ENCODE measurements around the gene ZBTB6.
"Not testable (repeated sequence)": the region's sequence is repeated elsewhere in the genome, so short reads cannot be mapped to it uniquely, and the experiment has no call there.

ZBTB6 gene

DNA sequence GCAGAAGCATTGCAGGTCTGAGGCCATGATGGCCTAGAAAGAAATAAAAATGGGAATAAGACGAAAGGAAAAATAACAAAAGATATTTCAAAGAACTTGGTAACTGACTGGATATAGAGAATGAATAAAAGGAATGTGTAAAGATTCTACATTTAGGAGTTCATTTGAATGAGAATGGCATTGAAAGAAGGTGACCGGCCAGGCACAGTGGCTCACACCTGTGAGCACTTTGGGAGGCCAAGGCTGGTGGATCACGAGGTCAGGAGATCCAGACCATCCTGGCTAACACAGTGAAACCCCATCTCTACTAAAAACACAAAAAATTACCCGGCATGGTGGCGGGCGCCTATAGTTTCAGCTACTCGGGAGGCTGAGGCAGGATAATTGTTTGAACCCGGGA lies 9.6 kb upstream of the ZBTB6 start:
- DNase-seq = no peak

DNA sequence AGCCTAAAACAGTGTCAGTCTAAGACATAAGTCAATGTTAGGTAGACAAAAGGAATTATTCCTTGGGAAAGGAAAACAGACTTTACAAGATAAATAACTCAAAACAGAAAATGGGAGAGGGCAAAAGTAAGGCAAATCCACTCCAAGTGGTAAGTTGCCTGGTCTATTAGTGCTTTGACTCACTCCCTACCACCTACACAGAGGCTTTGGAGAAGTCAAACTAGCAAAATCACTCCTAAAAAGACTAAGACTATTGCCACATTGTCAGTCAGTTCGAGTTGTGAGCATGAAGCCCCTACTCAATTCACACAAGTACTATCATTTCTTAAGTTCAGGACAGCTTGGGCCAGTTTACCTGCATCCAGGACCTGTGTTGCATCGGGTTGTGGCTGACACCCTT lies 5.2 kb upstream of the ZBTB6 start:
- DNase-seq = no peak

DNA sequence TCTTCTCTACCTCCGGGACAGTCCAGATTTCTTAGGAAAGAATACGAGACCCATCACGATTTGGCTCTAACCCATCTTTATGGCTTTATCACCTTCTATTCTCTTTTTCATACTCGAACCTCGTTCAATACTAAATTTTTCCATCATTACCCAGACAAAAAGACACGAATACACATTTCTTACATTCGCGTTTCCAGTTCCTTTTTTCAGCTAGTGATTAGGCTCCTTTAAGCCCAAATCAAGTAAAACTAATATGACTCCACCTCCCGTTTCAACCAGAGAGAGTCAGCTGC lies 506 bp downstream of the ZBTB6 start:
- no peak for DNase-seq

DNA sequence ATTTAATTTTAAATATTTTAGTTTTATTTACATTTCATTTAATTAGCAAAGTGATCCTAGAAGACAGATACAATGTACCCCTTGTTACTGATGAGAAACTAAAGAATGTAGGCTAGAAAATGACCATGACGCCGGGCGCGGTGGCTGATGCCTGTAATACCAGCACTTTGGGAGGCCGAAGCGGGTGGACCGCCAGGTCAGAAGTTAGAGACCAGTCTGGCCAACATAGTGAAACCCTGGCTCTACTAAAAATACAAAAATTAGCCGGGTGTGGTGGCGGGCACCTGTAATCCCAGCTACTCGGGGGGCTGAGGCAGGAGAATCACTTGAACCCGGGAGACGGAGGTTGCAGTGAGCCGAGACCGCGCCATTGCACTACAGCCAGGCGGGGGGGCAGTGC lies 7.0 kb downstream of the ZBTB6 start:
- DNase-seq = not testable (repeated sequence)

DNA sequence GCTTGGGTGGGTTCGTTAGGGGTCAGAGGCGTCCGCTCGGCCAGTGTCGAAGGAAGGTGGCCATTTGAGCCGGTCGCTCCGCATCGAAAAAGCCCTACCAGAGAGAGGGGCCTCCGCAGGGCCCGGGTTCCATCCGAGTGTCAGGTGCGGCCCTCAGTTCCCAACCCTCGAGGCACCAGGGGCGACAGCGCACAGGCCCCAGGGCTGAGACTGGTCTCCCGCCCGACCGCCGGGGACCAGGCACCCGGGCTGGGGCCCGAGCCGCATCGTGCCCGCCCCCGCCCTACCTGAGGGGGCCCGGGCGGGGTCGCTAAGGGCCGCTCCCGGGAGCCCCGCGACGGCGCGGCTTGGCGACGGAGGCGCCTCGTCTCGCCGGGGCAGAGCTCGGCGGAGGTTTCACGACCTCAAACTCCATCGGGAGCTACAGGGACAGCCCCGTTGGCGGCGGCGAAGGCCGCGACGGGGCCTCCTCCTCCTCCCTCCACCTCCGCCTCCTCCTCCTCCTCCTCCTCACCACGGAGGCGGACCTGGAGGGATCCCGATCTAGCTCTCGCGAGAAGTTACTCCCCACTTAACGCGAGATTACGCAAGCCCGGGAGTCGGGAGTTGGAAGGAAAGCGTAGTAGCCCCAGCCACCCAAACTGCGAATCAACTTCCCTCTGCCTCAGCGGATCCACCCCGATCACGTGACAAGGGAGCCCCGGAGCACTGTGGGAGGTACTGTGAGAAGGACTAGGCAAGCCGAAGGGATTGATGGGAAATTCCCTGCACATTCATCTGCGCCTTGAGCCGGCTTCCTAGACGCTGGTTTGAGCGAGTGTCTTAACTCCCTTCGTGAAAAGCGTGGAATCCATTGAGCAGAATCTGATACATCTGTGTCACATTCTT lies 8.1 kb downstream of the ZBTB6 start, which contains the start of gene RC3H2:
Gene RC3H2, minus strand, starts transcription at position 537 of the 888 bp plus-strand sequence. CDS start 7,850 bp downstream, outside the sequence.
- DNase-seq = peak; percentile 95 to 97

DNA sequence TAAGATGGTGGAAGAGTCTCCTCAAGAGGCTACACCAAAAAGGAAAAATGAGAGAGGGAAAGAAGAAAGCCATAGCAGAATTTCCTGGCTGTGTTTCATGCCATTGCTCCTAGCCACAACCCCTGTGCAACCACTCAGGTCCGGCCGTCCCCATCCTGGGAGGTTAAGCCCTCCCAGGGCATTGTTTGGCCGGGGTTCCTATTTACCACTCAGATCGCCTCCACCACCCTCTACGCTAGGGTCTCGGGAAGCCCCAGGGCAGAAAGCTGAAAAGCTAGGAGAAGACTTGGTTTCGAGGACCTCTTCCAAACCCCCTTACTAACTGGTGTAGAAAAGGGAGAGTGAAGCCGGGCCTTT lies 8.7 kb downstream of the ZBTB6 start:
- peak in 1 of 2 experiments; percentile 29 for DNase-seq

- DNase-seq = no peak
Observed at GRCh38 chr9:122900791-122901190, 12.3 kb downstream of the ZBTB6 start.

DNA sequence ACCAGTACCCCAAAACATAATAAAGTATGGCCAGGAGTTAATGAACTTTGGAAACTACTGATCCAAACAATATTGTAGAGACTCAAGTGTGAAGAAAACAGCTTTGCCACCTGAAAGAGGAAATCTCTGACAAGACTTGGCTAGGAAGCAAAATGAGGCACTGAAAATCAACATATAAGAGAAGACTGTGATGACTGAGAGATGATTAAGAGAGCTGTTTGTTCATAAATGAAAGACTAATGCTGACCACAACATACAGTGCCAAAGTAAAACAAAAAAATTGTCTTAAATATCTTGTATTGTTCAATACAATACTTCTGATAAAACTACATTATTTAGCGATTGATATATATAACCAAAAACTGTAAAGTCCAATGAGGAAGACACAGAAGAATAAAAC lies 15.2 kb downstream of the ZBTB6 start:
- DNase-seq = no peak

GRCh38 chr9:122888480-122888879 lies 24.6 kb downstream of the ZBTB6 start:
- no peak for DNase-seq

DNA sequence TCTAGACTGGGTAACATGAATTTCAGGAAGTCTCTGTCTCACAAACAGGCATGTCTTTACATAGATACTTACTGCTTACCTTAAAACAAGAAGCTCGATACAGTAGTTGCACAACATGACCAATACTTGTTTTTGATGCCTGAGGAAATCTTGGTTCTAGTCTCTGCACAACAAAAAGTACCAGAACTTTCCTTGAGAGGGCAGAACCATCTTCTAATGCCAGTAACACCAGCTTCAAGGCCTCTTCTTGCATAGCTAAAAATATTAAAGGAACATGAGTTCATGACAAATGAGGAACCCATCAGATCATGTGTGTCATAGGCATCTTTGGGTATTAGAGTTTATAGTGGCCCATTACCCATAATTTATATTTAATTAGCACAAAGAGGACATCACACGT lies 30.0 kb downstream of the ZBTB6 start:
- DNase-seq = no peak

GRCh38 chr9:122879443-122879842 lies 33.7 kb downstream of the ZBTB6 start:
- DNase-seq = no peak

DNA sequence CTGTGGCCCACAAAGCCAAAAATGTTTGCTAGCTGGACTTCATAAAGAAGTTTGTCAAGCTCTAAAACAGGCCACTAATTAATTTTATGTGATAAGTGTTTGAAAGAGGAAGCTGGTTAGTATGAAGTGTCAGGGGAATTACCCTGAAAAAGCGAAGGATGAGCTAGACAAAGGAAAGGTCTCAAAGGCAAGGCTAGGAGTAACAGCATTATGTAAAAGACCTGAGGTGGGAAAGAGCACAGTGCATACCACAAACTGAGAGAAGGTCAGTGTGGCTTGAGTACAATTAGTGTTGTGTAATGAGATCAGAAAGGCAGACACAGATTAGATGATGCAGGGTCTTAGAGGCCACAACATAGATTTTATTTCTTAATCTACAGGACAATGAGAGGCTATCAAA lies 37.6 kb downstream of the ZBTB6 start:
- DNase-seq = no peak

- DNase-seq = not testable (repeated sequence)
Observed at GRCh38 chr9:122867276-122867675, 45.8 kb downstream of the ZBTB6 start.

DNA sequence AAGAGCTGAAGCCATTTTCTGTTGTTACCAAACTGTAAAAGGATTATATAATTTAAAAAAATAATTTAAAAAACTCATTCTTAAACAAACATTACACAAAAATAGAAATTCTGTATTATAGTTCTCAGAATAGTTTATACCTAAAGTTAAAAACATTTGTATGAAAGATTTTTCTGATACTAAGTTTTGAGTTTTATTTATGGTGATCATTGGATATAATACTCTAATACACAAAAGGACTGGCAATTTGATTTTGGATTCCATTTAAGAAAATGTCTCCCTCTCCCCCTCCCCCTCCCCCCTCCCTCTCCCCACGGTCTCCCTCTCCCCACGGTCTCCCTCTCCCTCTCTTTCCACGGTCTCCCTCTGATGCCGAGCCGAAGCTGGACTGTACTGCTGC lies 47.0 kb downstream of the ZBTB6 start:
- no peak for DNase-seq

DNA sequence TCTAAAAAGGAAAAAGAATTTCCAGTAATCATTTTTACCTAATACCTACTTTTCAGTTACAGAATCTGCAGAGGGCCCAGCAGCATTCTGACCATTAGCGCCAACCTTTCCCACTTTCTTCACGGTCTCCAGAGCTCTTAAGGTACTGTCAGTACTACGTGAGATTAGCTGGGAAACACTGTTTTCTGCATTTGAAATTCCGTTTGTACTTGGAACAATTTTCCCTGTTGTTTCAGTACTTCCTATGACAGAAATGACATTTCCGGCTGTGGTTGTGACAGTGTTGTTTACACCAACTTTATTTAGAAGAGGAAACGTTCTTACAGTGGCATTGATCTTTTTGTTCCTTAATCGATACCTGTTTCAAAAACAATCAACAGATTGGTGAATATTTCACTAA lies 47.8 kb downstream of the ZBTB6 start:
- DNase-seq = no peak

DNA sequence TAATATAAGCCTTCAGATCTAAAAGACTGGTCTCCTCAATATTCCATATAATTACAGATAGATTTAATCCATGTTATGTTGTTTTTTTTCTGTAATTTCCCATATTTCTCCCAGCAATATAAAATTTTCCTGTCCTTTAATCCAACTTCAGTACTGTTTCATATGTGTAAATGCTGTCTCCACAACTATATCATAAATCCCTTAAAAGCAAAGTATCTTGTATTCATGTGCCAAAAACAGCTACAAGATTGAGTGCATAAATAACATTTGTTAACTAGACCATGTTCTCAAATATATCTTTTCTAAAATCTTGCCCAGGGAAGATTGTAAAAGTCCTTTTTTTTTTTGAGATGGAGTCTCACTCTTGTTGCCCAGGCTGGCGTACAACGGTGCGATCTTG lies 49.7 kb downstream of the ZBTB6 start:
- no peak for DNase-seq

GRCh38 chr9:122860319-122861142 lies 52.6 kb downstream of the ZBTB6 start:
- DNase-seq = no peak
